ENCODE data around the gene RAE1. TPM values are rescaled to one million over a fixed set of nuclear protein-coding genes. Genes with fewer than 3 reads are reported as not detected.

The RAE1 gene
- total RNA-seq (10 to 100 TPM; 11.6 to 19.4 TPM), polyA plus RNA-seq (1 to 10 TPM; 3.6 to 9.9 TPM)
- long read RNA-seq, donor 1, transcript RAE1-203 (12 exons, 2,639 nt): major isoform, 74 of 99 reads
- long read RNA-seq, donor 1, transcript RAE1-201 (12 exons, 2,362 nt): minor isoform, 7 of 99 reads
- long read RNA-seq, donor 1, partial matches to known transcripts: 5 of 99 reads
- long read RNA-seq, donor 1, other reads (novel, unspliced or antisense): 13 of 99 reads
- long read RNA-seq, donor 2, transcript RAE1-203 (12 exons, 2,639 nt): major isoform, 14 of 19 reads
- long read RNA-seq, donor 2, partial matches to known transcripts: 2 of 19 reads
- long read RNA-seq, donor 2, other reads (novel, unspliced or antisense): 3 of 19 reads

- DNase-seq (peak; percentile 94 to 97), ATAC-seq (ENCODE audit: low FRiP score) (peak; percentile 93)
- H3K27me3 ChIP-seq (ENCODE audit: control insufficient read depth in 1 of 2, insufficient read depth in 2 of 2, low read length in 1 of 2): no peaks in the 10 kb centered on the region
- 0% methylated on average over 64 of the region's 64 CpGs for WGBS, 2 donors
- peak within 1 kb of the TSS; percentile 31 to 59 for H3K4me3 ChIP-seq (ENCODE audit: low read length in 2 of 2)
- H3K27ac ChIP-seq (ENCODE audit: low read depth in 1 of 2, low read length in 2 of 2): peak within 1 kb of the TSS in 1 of 2 donors; percentile 49
- intact Hi-C loops (cut with DNase I): loop anchor here in 1 of 2 donors (5.0 kb wide), 1 partner anchor 884 kb away; the partner anchor contains the start of gene RTF2
- no peaks in the 10 kb centered on the region for H3K9me3 ChIP-seq (ENCODE audit: control insufficient read depth, low read length)
- peaks cover 0 to 3% of the 10 kb centered on the region in 2 donors for H3K36me3 ChIP-seq (ENCODE audit: control insufficient read depth in 1 of 2, insufficient read depth in 2 of 2, low read length in 1 of 2)
- no peaks in the 10 kb centered on the region for H3K4me1 ChIP-seq (ENCODE audit: control insufficient read depth in 1 of 2, insufficient read depth in 2 of 2, low read length in 2 of 2)
These were observed at the start of gene RAE1 for GRCh38 chr20:57351042-57351783. RAE1 (plus strand) TSS chr20:57351255; CDS start chr20:57354039, 2,784 bp downstream.

- DNase-seq: peak in 1 of 2 donors; percentile 12
- no peaks in the 10 kb centered on the region for H3K9me3 ChIP-seq (ENCODE audit: control insufficient read depth, low read length)
- intact Hi-C loops (cut with DNase I): no loop called here
- H3K36me3 ChIP-seq (ENCODE audit: control insufficient read depth in 1 of 2, insufficient read depth in 2 of 2, low read length in 1 of 2): no peaks in the 10 kb centered on the region
- no peak for ATAC-seq (ENCODE audit: low FRiP score)
- no peak overlapping the region for H3K27ac ChIP-seq (ENCODE audit: low read depth in 1 of 2, low read length in 2 of 2)
- WGBS, 2 donors: 71 to 79% methylated on average over 5 of the region's 5 CpGs
- no peaks in the 10 kb centered on the region for H3K27me3 ChIP-seq (ENCODE audit: control insufficient read depth in 1 of 2, insufficient read depth in 2 of 2, low read length in 1 of 2)
- H3K4me3 ChIP-seq (ENCODE audit: low read length in 2 of 2): no peak overlapping the region
- no peaks in the 10 kb centered on the region for H3K4me1 ChIP-seq (ENCODE audit: control insufficient read depth in 1 of 2, insufficient read depth in 2 of 2, low read length in 2 of 2)
These were observed 44.3 kb upstream of the RAE1 start for GRCh38 chr20:57306747-57307146.

GRCh38 chr20:57308451-57309271, 42.4 kb upstream of the RAE1 start:
- no peaks in the 10 kb centered on the region for H3K4me1 ChIP-seq (ENCODE audit: control insufficient read depth in 1 of 2, insufficient read depth in 2 of 2, low read length in 2 of 2)
- H3K9me3 ChIP-seq (ENCODE audit: control insufficient read depth, low read length): no peaks in the 10 kb centered on the region
- no peaks in the 10 kb centered on the region for H3K36me3 ChIP-seq (ENCODE audit: control insufficient read depth in 1 of 2, insufficient read depth in 2 of 2, low read length in 1 of 2)
- WGBS, 2 donors: 20 to 27% methylated on average over 13 of the region's 13 CpGs
- H3K4me3 ChIP-seq (ENCODE audit: low read length in 2 of 2): no peak overlapping the region
- no peak for ATAC-seq (ENCODE audit: low FRiP score)
- intact Hi-C loops (cut with DNase I): no loop called here
- no peaks in the 10 kb centered on the region for H3K27me3 ChIP-seq (ENCODE audit: control insufficient read depth in 1 of 2, insufficient read depth in 2 of 2, low read length in 1 of 2)
- DNase-seq: peak in 1 of 2 donors; percentile 23
- H3K27ac ChIP-seq (ENCODE audit: low read depth in 1 of 2, low read length in 2 of 2): no peak overlapping the region

- DNase-seq (no peak), ATAC-seq (ENCODE audit: low FRiP score) (no peak)
- Histone ChIP-seq H3K27ac (ENCODE audit: low read depth in 1 of 2, low read length in 2 of 2) (no peak overlapping the region), H3K36me3 (ENCODE audit: control insufficient read depth in 1 of 2, insufficient read depth in 2 of 2, low read length in 1 of 2) (no peaks in the 10 kb centered on the region), H3K9me3 (ENCODE audit: control insufficient read depth, low read length) (no peaks in the 10 kb centered on the region), H3K4me3 (ENCODE audit: low read length in 2 of 2) (no peak overlapping the region), H3K4me1 (ENCODE audit: control insufficient read depth in 1 of 2, insufficient read depth in 2 of 2, low read length in 2 of 2) (no peaks in the 10 kb centered on the region), H3K27me3 (ENCODE audit: control insufficient read depth in 1 of 2, insufficient read depth in 2 of 2, low read length in 1 of 2) (no peaks in the 10 kb centered on the region)
- intact Hi-C loops (cut with DNase I): no loop called here
- WGBS, 2 donors: 61 to 74% methylated on average over 9 of the region's 9 CpGs
These were observed 41.4 kb upstream of the RAE1 start for GRCh38 chr20:57309544-57310115.

GRCh38 chr20:57310821-57311514, 40.1 kb upstream of the RAE1 start:
- Histone ChIP-seq H3K4me1 (ENCODE audit: control insufficient read depth in 1 of 2, insufficient read depth in 2 of 2, low read length in 2 of 2) (no peaks in the 10 kb centered on the region), H3K36me3 (ENCODE audit: control insufficient read depth in 1 of 2, insufficient read depth in 2 of 2, low read length in 1 of 2) (no peaks in the 10 kb centered on the region), H3K27ac (ENCODE audit: low read depth in 1 of 2, low read length in 2 of 2) (no peak overlapping the region), H3K9me3 (ENCODE audit: control insufficient read depth, low read length) (no peaks in the 10 kb centered on the region), H3K27me3 (ENCODE audit: control insufficient read depth in 1 of 2, insufficient read depth in 2 of 2, low read length in 1 of 2) (no peaks in the 10 kb centered on the region), H3K4me3 (ENCODE audit: low read length in 2 of 2) (no peak overlapping the region)
- WGBS, 2 donors: 89 to 90% methylated on average over 11 of the region's 11 CpGs
- no peak for DNase-seq
- intact Hi-C loops (cut with DNase I): no loop called here
- no peak for ATAC-seq (ENCODE audit: low FRiP score)

- WGBS, 2 donors: 78 to 84% methylated on average over 6 of the region's 6 CpGs
- Histone ChIP-seq H3K4me3 (ENCODE audit: low read length in 2 of 2) (no peak overlapping the region), H3K27me3 (ENCODE audit: control insufficient read depth in 1 of 2, insufficient read depth in 2 of 2, low read length in 1 of 2) (no peaks in the 10 kb centered on the region), H3K27ac (ENCODE audit: low read depth in 1 of 2, low read length in 2 of 2) (no peak overlapping the region), H3K36me3 (ENCODE audit: control insufficient read depth in 1 of 2, insufficient read depth in 2 of 2, low read length in 1 of 2) (no peaks in the 10 kb centered on the region), H3K9me3 (ENCODE audit: control insufficient read depth, low read length) (no peaks in the 10 kb centered on the region), H3K4me1 (ENCODE audit: control insufficient read depth in 1 of 2, insufficient read depth in 2 of 2, low read length in 2 of 2) (no peaks in the 10 kb centered on the region)
- intact Hi-C loops (cut with DNase I): no loop called here
- DNase-seq (no peak), ATAC-seq (ENCODE audit: low FRiP score) (no peak)
These were observed 38.9 kb upstream of the RAE1 start for GRCh38 chr20:57312138-57312537.

GRCh38 chr20:57313230-57313629, 37.8 kb upstream of the RAE1 start:
- 59 to 62% methylated on average over 5 of the region's 5 CpGs for WGBS, 2 donors
- H3K4me1 ChIP-seq (ENCODE audit: control insufficient read depth in 1 of 2, insufficient read depth in 2 of 2, low read length in 2 of 2): no peaks in the 10 kb centered on the region
- no peak overlapping the region for H3K27ac ChIP-seq (ENCODE audit: low read depth in 1 of 2, low read length in 2 of 2)
- no peak overlapping the region for H3K4me3 ChIP-seq (ENCODE audit: low read length in 2 of 2)
- H3K27me3 ChIP-seq (ENCODE audit: control insufficient read depth in 1 of 2, insufficient read depth in 2 of 2, low read length in 1 of 2): no peaks in the 10 kb centered on the region
- DNase-seq (no peak), ATAC-seq (ENCODE audit: low FRiP score) (no peak)
- H3K9me3 ChIP-seq (ENCODE audit: control insufficient read depth, low read length): no peaks in the 10 kb centered on the region
- no peaks in the 10 kb centered on the region for H3K36me3 ChIP-seq (ENCODE audit: control insufficient read depth in 1 of 2, insufficient read depth in 2 of 2, low read length in 1 of 2)
- intact Hi-C loops (cut with DNase I): no loop called here

- Histone ChIP-seq H3K9me3 (ENCODE audit: control insufficient read depth, low read length) (no peaks in the 10 kb centered on the region), H3K4me1 (ENCODE audit: control insufficient read depth in 1 of 2, insufficient read depth in 2 of 2, low read length in 2 of 2) (no peaks in the 10 kb centered on the region), H3K27me3 (ENCODE audit: control insufficient read depth in 1 of 2, insufficient read depth in 2 of 2, low read length in 1 of 2) (no peaks in the 10 kb centered on the region), H3K36me3 (ENCODE audit: control insufficient read depth in 1 of 2, insufficient read depth in 2 of 2, low read length in 1 of 2) (no peaks in the 10 kb centered on the region), H3K27ac (ENCODE audit: low read depth in 1 of 2, low read length in 2 of 2) (no peak overlapping the region), H3K4me3 (ENCODE audit: low read length in 2 of 2) (no peak overlapping the region)
- intact Hi-C loops (cut with DNase I): no loop called here
- DNase-seq: no peak
- 85 to 89% methylated on average over 5 of the region's 5 CpGs for WGBS, 2 donors
- no peak for ATAC-seq (ENCODE audit: low FRiP score)
These were observed 37.1 kb upstream of the RAE1 start for GRCh38 chr20:57313951-57314350.
